ENCODE results near the gene NXN. TPM values are rescaled to one million over a fixed set of nuclear protein-coding genes. Genes with fewer than 3 reads are reported as not detected.

NXN gene
- total and polyA plus RNA-seq, 2 donors (not counting 1 experiment from before 2014, with no cell fraction given) = 0.04 to 0.17 TPM

GRCh38 chr17:799261-799660 lies 180.3 kb downstream of the NXN start:
- Histone ChIP-seq H3K4me3 (ENCODE audit: control extremely low read depth in 1 of 5, extremely low read depth in 1 of 5, insufficient read depth in 1 of 5, low read depth in 2 of 5, low read length in 4 of 5) (no peak overlapping the region), H3K27me3 (replicated peaks in 1 of 4; ENCODE audit: control extremely low read depth in 1 of 4, control insufficient read depth in 3 of 4, insufficient read depth in 4 of 4, low read length in 3 of 4) (no peaks in the 10 kb centered on the region), H4K20me1 (ENCODE audit: control insufficient read depth, insufficient read depth, low read length, poor library complexity, severe bottlenecking) (no peaks in the 10 kb centered on the region), H3K27ac (ENCODE audit: low read length in 2 of 2) (no peak overlapping the region), H2AFZ (ENCODE audit: insufficient read depth, low read depth, low read length, poor library complexity, severe bottlenecking) (no peak overlapping the region), H3K36me3 (replicated peaks in 1 of 2; ENCODE audit: control extremely low read depth in 1 of 2, control insufficient read depth in 1 of 2, extremely low read depth in 1 of 2, insufficient read depth in 2 of 2, low read length in 1 of 2) (no peaks in the 10 kb centered on the region), H3K4me1 (ENCODE audit: control insufficient read depth in 2 of 2, insufficient read depth in 2 of 2, low read length in 2 of 2) (peaks cover 0 to 8% of the 10 kb centered on the region in 2 donors), H3K4me2 (replicated peaks; ENCODE audit: low read depth, low read length, poor library complexity, severe bottlenecking) (no peak overlapping the region), H3K79me2 (ENCODE audit: control insufficient read depth, insufficient read depth, low read length) (no peaks in the 10 kb centered on the region), H3K9ac (ENCODE audit: low read length) (no peak overlapping the region), H3K9me3 (ENCODE audit: control extremely low read depth in 1 of 3, control insufficient read depth in 2 of 3, insufficient read depth in 1 of 3, low read length in 2 of 3) (no peaks in the 10 kb centered on the region)
- H3K9me3 Mint-ChIP-seq (ENCODE audit: insufficient read depth) = no peaks in the 10 kb centered on the region
- POLR2A ChIA-PET = no interaction called here
- no peak overlapping the region for H3K4me3 Mint-ChIP-seq
- ATAC-seq (ENCODE audit: low read depth) = no peak
- intact Hi-C loops (cut with micrococcal nuclease) = no loop called here
- CTCF ChIA-PET = no interaction called here
- no peaks in the 10 kb centered on the region for H3K27me3 Mint-ChIP-seq
- 96% methylated on average over 11 of the region's 11 CpGs for WGBS (ENCODE audit: insufficient coverage)
- peaks cover 5% of the 10 kb centered on the region for H3K4me1 Mint-ChIP-seq
- H3K27ac Mint-ChIP-seq = no peak overlapping the region
- TF ChIP-seq EZH2 (IDR thresholded peaks at IDR 0.05; ENCODE audit: borderline replicate concordance, insufficient read depth, low read depth, low read length, poor library complexity, severe bottlenecking) = no peak
- no peak for TF ChIP-seq CTCF (IDR thresholded peaks at IDR 0.05)
- DNase-seq = no peak

- H3K4me2 ChIP-seq (replicated peaks; ENCODE audit: low read depth, low read length, poor library complexity, severe bottlenecking) = no peak overlapping the region
- H3K27ac Mint-ChIP-seq = no peak overlapping the region
- no peak for DNase-seq
- no peak for ATAC-seq (ENCODE audit: low read depth)
- ChIA-PET CTCF (no interaction called here), POLR2A (no interaction called here)
- H3K27me3 ChIP-seq (replicated peaks in 1 of 4; ENCODE audit: control extremely low read depth in 1 of 4, control insufficient read depth in 3 of 4, insufficient read depth in 4 of 4, low read length in 3 of 4) = no peaks in the 10 kb centered on the region
- H3K4me3 Mint-ChIP-seq = no peak overlapping the region
- H3K4me3 ChIP-seq (ENCODE audit: control extremely low read depth in 1 of 5, extremely low read depth in 1 of 5, insufficient read depth in 1 of 5, low read depth in 2 of 5, low read length in 4 of 5) = no peak overlapping the region
- no peaks in the 10 kb centered on the region for H3K9me3 ChIP-seq (ENCODE audit: control extremely low read depth in 1 of 3, control insufficient read depth in 2 of 3, insufficient read depth in 1 of 3, low read length in 2 of 3)
- no peaks in the 10 kb centered on the region for H4K20me1 ChIP-seq (ENCODE audit: control insufficient read depth, insufficient read depth, low read length, poor library complexity, severe bottlenecking)
- no peak overlapping the region for H3K9ac ChIP-seq (ENCODE audit: low read length)
- WGBS (ENCODE audit: insufficient coverage) = 72% methylated on average over 9 of the region's 11 CpGs
- H3K4me1 ChIP-seq (ENCODE audit: control insufficient read depth in 2 of 2, insufficient read depth in 2 of 2, low read length in 2 of 2) = peaks cover 0 to 8% of the 10 kb centered on the region in 2 donors
- peaks cover 5% of the 10 kb centered on the region for H3K4me1 Mint-ChIP-seq
- H3K27me3 Mint-ChIP-seq = no peaks in the 10 kb centered on the region
- intact Hi-C loops (cut with micrococcal nuclease) = no loop called here
- no peaks in the 10 kb centered on the region for H3K9me3 Mint-ChIP-seq (ENCODE audit: insufficient read depth)
- no peaks in the 10 kb centered on the region for H3K36me3 ChIP-seq (replicated peaks in 1 of 2; ENCODE audit: control extremely low read depth in 1 of 2, control insufficient read depth in 1 of 2, extremely low read depth in 1 of 2, insufficient read depth in 2 of 2, low read length in 1 of 2)
- TF ChIP-seq CTCF (IDR thresholded peaks at IDR 0.05) (no peak), EZH2 (IDR thresholded peaks at IDR 0.05; ENCODE audit: borderline replicate concordance, insufficient read depth, low read depth, low read length, poor library complexity, severe bottlenecking) (no peak)
- H3K79me2 ChIP-seq (ENCODE audit: control insufficient read depth, insufficient read depth, low read length) = no peaks in the 10 kb centered on the region
- no peak overlapping the region for H2AFZ ChIP-seq (ENCODE audit: insufficient read depth, low read depth, low read length, poor library complexity, severe bottlenecking)
- no peak overlapping the region for H3K27ac ChIP-seq (ENCODE audit: low read length in 2 of 2)
Observed at GRCh38 chr17:798246-798645, 181.3 kb downstream of the NXN start.

Measured in B cell (primary cell).